Measurements from ENCODE around the gene DPCD.

Gene DPCD

DNA sequence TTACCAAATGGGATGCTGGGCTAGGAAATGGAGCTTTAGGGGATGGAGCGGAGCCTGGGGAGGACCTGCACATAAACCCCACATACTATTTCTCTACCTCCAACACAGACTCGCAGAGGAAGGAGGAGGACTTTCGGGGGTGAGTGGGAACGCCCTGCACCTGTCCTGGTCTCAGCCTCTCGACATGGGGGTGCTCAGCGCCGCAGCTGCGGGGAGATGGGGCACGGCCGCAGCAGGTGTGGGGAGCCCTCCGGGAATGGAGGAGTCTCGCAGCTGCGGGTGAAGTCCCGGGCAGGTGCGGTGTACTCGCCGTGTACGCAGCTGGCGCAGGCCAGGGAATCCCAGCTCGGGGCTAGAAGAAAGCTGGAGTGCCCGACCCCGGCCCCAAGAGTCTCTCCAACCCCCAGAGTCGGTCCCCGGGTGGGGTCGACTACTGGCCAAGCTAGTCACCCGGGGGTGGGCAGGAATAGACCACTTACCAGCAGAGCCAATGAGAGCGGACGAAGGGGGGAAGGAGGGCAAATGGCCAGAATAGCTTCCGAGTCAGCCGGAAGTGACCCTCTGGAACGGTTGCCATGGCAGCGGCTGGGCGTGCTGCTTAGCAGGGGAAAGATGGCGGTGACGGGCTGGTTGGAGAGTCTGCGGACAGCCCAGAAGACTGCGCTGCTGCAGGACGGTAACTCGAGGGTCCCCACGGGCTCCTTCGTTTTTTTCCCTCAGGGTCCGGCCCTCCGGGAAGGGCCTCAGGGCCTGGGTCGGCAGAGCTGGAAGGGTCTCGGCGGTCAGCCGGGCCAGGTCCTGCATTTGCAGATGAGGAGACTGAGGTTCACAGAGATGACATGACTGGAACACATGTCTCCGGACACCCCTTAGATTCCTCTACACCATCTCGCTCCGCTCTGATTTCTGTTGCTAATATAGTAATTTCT lies at the start of gene DPCD, which contains the start of gene POLL:
DPCD (plus strand) TSS at position 597 of the 929 bp plus-strand sequence; CDS start at position 613, 16 bp downstream.
POLL (minus strand) TSS at position 533 of the 929 bp plus-strand sequence. CDS start 897 bp downstream, outside the sequence.
- DNase-seq, result peak; percentile 92

DNA sequence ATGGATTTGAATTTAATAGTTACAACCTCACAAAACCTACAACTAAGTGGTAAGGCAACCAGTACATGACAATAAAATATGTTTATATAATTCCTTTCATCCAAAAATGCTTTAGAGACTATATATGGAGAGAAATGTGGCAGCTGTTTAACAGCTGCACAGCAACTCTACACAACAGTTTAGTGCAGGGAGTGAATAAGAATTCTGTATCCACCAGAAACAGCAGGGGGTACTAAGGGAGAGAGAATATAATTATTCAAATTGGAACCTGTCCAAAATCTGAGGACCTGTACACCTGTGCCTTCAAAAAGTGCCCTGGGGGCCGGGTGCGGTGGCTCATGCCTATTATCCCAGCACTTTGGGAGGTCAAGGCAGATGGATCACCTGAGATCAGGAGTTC lies 49.7 kb upstream of the DPCD start:
- DNase-seq, result peak; percentile 74

- DNase-seq, result peak; percentile 16
These were observed 42.2 kb upstream of the DPCD start for GRCh38 chr10:101545898-101546297.

GRCh38 chr10:101550965-101551364 lies 37.2 kb upstream of the DPCD start:
- DNase-seq, result no peak

GRCh38 chr10:101552442-101552841 lies 35.7 kb upstream of the DPCD start:
- DNase-seq, result no peak

DNA sequence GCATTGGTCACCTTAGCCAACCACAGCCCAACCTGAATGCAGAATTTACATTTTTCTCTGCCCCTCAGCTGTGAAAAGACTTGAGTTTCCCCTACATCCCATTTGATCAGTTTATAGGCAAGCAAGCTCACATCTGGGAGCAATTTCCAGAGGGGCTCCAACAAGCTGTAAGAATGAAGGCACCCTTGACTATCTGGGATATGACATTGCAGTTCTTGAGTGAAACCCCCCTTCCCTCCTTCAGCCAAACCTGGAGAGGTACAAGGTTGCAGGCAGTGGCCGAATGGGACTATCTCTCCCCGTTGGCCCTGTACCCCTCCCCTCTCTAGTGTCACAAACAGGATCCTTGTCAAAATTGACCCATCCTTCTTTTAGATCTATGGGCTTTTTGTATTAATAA lies 30.6 kb upstream of the DPCD start:
- no peak for DNase-seq

- DNase-seq, result no peak
These were observed 29.9 kb upstream of the DPCD start for GRCh38 chr10:101558204-101558603.

DNA sequence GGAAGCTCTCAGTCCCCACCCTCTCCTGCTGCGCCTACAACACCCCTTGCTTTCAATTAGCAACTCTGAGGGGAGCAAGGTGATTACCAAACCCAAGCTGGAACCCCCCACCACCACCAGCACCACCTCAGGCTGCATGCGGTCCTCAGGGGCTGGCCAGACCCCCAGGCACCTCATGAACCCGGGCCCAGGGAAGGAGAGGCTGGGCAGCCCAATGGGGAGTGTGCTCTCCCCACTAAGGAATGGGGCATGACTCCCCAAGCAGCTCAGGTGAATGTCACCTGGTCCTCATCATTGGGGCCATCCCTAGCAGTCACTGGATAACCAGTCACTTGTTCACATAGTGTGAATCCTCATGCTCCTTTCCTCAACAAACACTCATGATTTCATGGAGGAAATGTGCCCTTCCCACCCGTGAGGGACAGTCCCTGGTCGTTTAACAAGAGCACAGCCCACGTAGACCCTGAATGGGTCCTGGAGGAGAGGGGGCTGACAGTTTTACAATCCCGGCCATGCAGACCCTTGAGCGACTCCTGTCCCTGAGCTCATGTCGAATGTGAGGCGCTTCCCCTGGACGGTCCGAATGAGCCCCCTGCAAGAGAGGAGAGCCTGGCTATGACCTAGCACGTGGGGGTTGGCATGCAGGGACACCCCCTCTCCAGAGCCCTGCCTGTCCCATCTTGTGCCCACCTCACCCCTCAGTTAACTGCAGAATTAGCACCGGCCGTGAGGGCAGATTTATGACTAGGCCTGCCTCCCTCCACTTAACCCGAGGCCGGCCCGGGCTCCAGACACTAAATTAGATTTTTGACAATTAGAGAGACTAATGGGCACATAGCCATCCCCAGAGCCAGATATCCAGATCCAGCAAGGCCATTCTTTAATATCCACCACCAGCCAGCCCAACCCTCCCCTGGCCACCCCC lies 29.2 kb upstream of the DPCD start:
- no peak for DNase-seq

DNA sequence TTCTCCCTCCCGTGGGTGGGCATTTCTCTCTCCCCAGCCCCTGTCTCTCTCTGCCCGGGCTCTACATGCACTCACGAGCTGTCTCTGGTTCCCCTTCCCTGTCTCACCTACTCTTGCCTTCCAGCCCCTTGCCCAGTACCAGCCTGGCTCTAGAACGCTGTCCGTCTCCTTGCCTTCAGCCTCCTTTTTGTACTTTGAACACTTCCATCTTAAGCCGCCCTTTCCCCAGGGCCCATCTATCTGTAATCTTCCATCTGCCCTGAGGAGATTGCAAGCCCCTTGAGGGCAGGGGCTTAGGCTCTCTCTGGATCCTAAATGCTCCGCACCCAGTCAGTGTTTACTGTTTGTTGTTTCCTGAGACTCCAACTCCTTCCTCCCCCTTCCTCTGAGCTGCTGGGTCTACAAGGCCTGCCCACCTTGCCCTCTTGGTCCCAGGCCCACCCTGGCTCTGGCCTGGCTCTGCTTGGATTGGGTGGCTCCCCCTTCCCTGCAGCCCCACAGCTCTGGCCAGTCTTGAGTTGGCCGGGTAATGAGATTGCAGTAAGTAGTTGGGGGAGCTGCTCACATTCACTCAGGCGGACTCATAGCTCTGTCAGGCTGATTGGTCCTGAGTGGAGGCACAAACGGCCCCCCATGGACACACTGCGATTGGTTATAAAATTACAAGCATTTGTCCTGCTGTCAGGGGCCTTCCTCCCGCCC lies 28.4 kb upstream of the DPCD start:
- no peak for DNase-seq

- no peak for DNase-seq
These were observed 27.6 kb upstream of the DPCD start for GRCh38 chr10:101560298-101561067.

GRCh38 chr10:101561068-101561915 lies 26.8 kb upstream of the DPCD start:
- no peak for DNase-seq

DNA sequence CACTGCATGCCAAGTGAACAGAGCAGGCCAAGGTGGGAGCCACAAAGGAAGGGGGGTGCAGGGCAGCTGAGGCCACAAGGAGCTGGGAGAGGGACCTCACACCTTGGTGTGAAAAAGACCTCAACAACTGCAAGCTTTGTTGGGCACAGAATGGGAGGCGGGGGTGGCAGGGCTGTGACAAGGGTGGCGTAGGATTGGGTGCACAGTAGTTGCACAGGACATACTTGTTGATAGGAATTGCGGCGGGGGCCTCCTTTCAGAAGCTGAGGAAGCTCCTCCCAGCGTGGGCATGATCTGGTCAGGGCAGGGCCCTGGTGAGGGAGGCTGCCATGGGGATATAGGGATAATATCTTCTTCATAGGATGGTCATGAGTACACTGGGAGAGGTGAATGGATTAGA lies 25.9 kb upstream of the DPCD start:
- DNase-seq, result no peak

DNA sequence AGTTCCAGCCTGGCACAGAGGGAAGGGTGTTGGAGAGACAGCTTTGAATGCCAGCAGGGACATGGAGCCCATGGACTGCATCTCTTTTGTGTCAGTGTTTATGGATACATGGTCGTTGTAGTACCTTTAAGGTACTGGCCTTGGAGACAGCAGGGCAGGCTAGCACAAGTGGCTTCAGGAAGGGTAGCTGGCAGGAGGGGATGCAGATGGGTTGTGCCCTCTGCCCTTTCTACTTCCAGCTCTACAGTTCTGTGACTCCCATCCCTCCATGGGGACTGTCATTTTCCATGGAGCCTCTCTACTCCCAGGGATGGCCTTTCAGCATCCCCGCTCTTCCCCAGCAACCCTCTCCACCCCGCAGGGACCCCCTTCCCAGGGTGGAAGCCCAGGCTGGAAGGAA lies 25.1 kb upstream of the DPCD start:
- DNase-seq, result no peak

DNA sequence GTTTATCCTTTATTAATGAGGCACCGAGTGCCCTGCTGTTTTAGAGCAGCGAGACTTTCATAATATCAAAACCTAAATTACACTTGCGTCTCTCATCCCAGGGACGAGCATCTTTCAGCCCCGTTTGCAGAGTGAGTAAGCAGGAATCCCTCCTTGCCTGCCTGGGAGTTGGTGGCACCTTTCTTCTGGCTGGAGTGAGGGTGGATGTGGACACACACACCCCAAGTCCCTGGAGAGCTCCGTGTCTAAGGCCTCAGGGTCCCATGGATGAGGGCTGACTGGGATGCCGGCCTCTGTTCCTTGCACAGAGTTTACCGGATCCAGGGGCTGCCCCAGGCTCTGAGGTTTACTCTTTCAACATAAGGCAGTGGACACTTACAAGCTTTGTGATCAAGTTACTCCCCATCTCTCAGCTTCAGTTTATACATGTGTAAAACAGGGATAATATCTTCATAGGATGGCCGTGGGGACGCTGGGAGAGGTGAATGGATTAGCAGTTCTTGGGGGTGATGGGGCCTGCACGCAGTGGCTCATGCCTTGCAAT lies 24.6 kb upstream of the DPCD start:
- DNase-seq, result no peak

DNA sequence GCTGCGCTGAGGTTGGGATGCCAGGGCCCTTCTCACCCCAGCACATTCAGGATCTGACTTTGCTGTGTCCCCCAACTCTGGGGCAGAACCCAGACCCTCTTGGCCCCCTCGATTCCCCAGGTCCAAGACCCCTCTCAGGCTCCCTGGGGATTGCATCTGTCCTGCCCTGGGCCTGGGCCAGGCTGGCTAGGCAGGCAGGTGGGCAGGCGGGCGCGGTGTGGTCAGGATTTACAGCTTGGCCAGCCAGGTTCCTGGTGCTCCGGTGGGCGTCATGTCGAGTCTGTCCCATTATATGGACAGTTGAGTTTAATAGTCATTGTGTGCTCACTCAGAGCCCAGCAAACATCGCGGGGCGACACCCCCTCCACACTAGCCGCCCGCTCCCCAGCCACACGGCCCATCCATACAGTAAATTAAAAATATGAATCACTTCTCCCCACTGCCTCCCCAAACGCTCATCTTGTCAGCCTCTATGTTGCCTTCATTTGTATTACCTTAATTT lies 23.6 kb upstream of the DPCD start:
- no peak for DNase-seq

GRCh38 chr10:101565370-101565900 lies 22.7 kb upstream of the DPCD start:
- DNase-seq, result no peak

- DNase-seq, result peak; percentile 53
These were observed 22.2 kb upstream of the DPCD start for GRCh38 chr10:101565936-101566332.

DNA sequence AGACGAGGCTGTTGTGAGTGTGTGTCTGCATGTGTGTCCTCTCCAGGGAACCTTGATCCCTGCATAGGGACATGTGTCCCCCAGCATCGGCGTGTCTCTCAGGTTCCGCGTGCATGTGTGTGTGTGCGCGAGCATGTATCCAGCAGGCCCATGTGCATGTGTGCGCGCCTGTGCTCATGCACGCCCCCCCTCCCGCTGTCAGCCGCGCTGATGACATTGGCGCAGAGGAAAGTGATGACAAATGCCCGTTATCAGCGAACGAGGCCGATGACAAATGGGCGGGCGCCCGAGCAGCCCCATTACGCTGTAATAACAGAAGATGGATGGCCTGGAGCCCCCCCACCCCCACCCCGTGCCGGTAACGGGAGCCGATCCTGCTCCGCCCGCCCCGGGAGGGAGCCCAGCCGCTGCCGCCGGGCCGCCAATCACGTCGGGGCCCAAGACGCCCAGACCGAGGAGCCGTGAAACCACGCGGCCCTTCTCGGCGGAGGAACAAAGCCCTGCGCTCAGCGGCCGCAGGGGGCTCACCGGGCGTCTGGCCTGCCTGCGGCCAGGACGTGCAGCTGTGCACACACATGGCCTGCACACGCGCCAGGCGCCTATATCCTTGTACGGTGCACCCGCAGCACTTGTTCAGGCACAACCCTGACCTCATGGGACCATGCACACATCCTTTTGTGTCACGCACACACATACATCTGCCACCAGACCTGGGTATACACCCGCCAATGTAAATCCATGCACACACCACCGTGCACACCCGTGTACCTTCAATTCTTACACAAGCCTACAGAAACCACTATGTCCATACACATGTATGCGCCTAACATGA lies 21.6 kb upstream of the DPCD start:
- DNase-seq, result peak; percentile 64

All from NCI-H345 (cell line).